ENCODE measurements around the gene IFNL3. TPM values are rescaled to one million over a fixed set of nuclear protein-coding genes. Genes with fewer than 3 reads are reported as not detected.

IFNL3 gene
- total RNA-seq, 4 donors from 2014 or later = not detected

GRCh38 chr19:39205449-39205764, 39.4 kb downstream of the IFNL3 start:
- WGBS, 2 donors = 78 to 88% methylated on average over 3 of the region's 3 CpGs
- no peak for TF ChIP-seq POLR2A (IDR thresholded peaks at IDR 0.05)
- TF ChIP-seq, protein P1, sequence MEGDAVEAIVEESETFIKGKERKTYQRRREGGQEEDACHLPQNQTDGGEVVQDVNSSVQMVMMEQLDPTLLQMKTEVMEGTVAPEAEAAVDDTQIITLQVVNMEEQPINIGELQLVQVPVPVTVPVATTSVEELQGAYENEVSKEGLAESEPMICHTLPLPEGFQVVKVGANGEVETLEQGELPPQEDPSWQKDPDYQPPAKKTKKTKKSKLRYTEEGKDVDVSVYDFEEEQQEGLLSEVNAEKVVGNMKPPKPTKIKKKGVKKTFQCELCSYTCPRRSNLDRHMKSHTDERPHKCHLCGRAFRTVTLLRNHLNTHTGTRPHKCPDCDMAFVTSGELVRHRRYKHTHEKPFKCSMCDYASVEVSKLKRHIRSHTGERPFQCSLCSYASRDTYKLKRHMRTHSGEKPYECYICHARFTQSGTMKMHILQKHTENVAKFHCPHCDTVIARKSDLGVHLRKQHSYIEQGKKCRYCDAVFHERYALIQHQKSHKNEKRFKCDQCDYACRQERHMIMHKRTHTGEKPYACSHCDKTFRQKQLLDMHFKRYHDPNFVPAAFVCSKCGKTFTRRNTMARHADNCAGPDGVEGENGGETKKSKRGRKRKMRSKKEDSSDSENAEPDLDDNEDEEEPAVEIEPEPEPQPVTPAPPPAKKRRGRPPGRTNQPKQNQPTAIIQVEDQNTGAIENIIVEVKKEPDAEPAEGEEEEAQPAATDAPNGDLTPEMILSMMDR (IDR thresholded peaks at IDR 0.05) = no peak
- no peak for DNase-seq (ENCODE audit: low spot score in 2 of 2)
- no peak overlapping the region for H3K4me3 ChIP-seq (ENCODE audit: low read depth, poor library complexity, severe bottlenecking)
- intact Hi-C loops (cut with DNase I; ENCODE audit: low total_unique reads) = no loop called here

GRCh38 chr19:39203372-39204341, 41.1 kb downstream of the IFNL3 start, which contains the start of gene SYCN:
Gene SYCN (minus strand): TSS chr19:39204263. CDS start chr19:39204254, 9 bp downstream.
- TF ChIP-seq, protein P1 (IDR thresholded peaks at IDR 0.05) = no peak
- no peak for TF ChIP-seq POLR2A (IDR thresholded peaks at IDR 0.05)
- 16 to 25% methylated on average over 36 to 53 of the region's 57 CpGs for WGBS, 2 donors
- H3K4me3 ChIP-seq (ENCODE audit: low read depth, poor library complexity, severe bottlenecking) = no peak within 1 kb of the TSS
- no peak for DNase-seq (ENCODE audit: low spot score in 2 of 2)
- intact Hi-C loops (cut with DNase I; ENCODE audit: low total_unique reads) = no loop called here

DNA sequence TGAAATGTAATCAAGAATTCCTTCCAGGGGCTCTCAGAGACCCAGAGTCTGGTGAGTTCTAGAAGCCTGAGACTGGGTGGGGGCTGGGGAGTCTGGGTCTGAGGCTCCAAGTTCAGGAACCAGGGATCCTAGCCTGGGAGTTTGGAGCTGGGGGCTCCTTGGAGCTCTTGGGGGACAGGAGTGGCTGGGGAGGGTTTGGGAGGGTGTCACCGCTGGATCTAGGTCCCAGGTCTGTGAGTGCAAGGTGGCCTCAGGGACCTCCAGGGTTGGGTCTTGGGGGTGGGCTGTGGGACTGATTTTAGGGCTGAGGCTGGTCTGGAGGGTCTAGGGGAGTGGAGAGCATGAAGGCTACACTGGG, 41.8 kb downstream of the IFNL3 start:
- no peak overlapping the region for H3K4me3 ChIP-seq (ENCODE audit: low read depth, poor library complexity, severe bottlenecking)
- TF ChIP-seq, protein P1 (IDR thresholded peaks at IDR 0.05) = no peak
- no peak for TF ChIP-seq POLR2A (IDR thresholded peaks at IDR 0.05)
- no peak for DNase-seq (ENCODE audit: low spot score in 2 of 2)
- WGBS, 2 donors = 100% methylated on average over 1 of the region's 1 CpG
- intact Hi-C loops (cut with DNase I; ENCODE audit: low total_unique reads) = no loop called here

GRCh38 chr19:39200803-39201115, 44.0 kb downstream of the IFNL3 start:
- 68 to 71% methylated on average over 3 of the region's 3 CpGs for WGBS, 2 donors
- no peak overlapping the region for H3K4me3 ChIP-seq (ENCODE audit: low read depth, poor library complexity, severe bottlenecking)
- no peak for TF ChIP-seq POLR2A (IDR thresholded peaks at IDR 0.05)
- TF ChIP-seq, protein P1 (IDR thresholded peaks at IDR 0.05) = no peak
- DNase-seq (ENCODE audit: low spot score in 2 of 2) = no peak
- intact Hi-C loops (cut with DNase I; ENCODE audit: low total_unique reads) = no loop called here

- no peak for DNase-seq (ENCODE audit: low spot score in 2 of 2)
- no peak overlapping the region for H3K4me3 ChIP-seq (ENCODE audit: low read depth, poor library complexity, severe bottlenecking)
These were observed 44.6 kb downstream of the IFNL3 start for GRCh38 chr19:39200066-39200802.

More at GRCh38 chr19:39200066-39200802, 44.6 kb downstream of the IFNL3 start:
- TF ChIP-seq, protein P1 (IDR thresholded peaks at IDR 0.05) = no peak
- TF ChIP-seq POLR2A (IDR thresholded peaks at IDR 0.05) = no peak
- 78 to 82% methylated on average over 31 to 32 of the region's 32 CpGs for WGBS, 2 donors
- intact Hi-C loops (cut with DNase I; ENCODE audit: low total_unique reads) = no loop called here

Measured in lower leg skin (tissue), 4 donors.